ENCODE data around the gene SPG7. TPM values are rescaled to one million over a fixed set of nuclear protein-coding genes. Genes with fewer than 3 reads are reported as not detected.
A peak's percentile ranks its signal among the peaks of the same experiment; 100 is the strongest.

SPG7 gene
- total and polyA plus RNA-seq, 11 donors, result 84.0 to 168 (median 95.9) TPM

DNA sequence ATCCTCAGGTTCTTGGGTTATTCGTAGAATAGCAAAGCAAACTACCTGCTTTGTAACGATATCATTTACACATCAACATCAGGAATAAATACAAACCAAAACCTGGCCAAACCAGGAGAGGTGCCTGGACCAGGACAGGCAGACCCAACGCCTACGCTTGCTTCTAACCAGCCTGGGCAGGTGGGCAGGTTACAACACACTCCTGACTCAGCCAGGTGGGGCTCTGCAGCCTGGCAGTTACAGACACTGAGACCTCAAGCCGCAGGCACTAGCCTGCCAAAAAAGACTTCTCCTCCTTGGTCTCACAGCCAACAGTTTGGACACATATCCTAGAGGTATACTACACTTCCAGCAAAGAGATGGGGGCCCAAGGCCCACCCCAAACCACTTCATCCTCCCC, 31.8 kb upstream of the SPG7 start:
- no peaks in the 10 kb centered on the region for H3K36me3 ChIP-seq
- no peaks in the 10 kb centered on the region for H3K27me3 ChIP-seq
- no peaks in the 10 kb centered on the region for H3K9me3 ChIP-seq
- H3K4me1 ChIP-seq, result peaks cover 0 to 99% (median 73%) of the 10 kb centered on the region in 12 donors
- WGBS, 4 donors, result 73 to 87% (median 82%) methylated on average over 5 of the region's 5 CpGs
- TF ChIP-seq POLR2A (IDR thresholded peaks at IDR 0.05), result no peak
- TF ChIP-seq, protein P1, sequence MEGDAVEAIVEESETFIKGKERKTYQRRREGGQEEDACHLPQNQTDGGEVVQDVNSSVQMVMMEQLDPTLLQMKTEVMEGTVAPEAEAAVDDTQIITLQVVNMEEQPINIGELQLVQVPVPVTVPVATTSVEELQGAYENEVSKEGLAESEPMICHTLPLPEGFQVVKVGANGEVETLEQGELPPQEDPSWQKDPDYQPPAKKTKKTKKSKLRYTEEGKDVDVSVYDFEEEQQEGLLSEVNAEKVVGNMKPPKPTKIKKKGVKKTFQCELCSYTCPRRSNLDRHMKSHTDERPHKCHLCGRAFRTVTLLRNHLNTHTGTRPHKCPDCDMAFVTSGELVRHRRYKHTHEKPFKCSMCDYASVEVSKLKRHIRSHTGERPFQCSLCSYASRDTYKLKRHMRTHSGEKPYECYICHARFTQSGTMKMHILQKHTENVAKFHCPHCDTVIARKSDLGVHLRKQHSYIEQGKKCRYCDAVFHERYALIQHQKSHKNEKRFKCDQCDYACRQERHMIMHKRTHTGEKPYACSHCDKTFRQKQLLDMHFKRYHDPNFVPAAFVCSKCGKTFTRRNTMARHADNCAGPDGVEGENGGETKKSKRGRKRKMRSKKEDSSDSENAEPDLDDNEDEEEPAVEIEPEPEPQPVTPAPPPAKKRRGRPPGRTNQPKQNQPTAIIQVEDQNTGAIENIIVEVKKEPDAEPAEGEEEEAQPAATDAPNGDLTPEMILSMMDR (IDR thresholded peaks at IDR 0.05), result no peak
- intact Hi-C loops (cut with DNase I), result loop anchor here in 1 of 10 donors (5.0 kb wide), 1 partner anchor 34 kb away; no protein-coding TSS in a partner anchor
- ATAC-seq (no peak), DNase-seq (no peak)
- no peak overlapping the region for H3K4me3 ChIP-seq
- H3K27ac ChIP-seq, result no peak overlapping the region

DNA sequence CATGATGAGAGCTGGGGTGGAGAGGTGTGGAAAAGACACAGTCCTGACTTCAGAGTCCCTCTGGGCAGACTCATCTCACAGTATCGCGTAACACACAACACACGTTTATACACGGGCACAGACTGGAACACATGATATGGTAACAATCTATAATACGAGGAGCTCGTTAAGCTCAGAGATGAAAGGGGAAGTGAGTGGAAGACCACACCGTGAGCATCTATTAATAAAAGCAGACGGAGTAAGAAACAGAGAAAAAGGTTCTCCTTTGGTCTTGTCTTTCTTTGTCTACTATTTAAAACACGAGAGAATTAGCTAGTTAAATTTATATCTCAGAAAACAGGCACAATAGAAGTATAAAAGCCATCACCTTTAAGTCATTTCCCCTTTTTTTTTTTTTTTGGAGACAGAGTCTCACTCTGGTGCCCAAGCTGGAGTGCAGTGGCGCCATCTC, 31.4 kb upstream of the SPG7 start:
- intact Hi-C loops (cut with DNase I), result loop anchor here in 1 of 10 donors (5.0 kb wide), 1 partner anchor 35 kb away; no protein-coding TSS in a partner anchor
- no peaks in the 10 kb centered on the region for H3K36me3 ChIP-seq
- no peaks in the 10 kb centered on the region for H3K9me3 ChIP-seq
- ATAC-seq (no peak), DNase-seq (no peak)
- H3K27me3 ChIP-seq, result no peaks in the 10 kb centered on the region
- H3K27ac ChIP-seq, result no peak overlapping the region
- no peak overlapping the region for H3K4me3 ChIP-seq
- TF ChIP-seq, protein P1 (IDR thresholded peaks at IDR 0.05), result no peak
- TF ChIP-seq POLR2A (IDR thresholded peaks at IDR 0.05), result no peak
- H3K4me1 ChIP-seq, result peaks cover 0 to 99% (median 73%) of the 10 kb centered on the region in 12 donors
- WGBS, 4 donors, result 68 to 75% (median 74%) methylated on average over 10 of the region's 10 CpGs

DNA sequence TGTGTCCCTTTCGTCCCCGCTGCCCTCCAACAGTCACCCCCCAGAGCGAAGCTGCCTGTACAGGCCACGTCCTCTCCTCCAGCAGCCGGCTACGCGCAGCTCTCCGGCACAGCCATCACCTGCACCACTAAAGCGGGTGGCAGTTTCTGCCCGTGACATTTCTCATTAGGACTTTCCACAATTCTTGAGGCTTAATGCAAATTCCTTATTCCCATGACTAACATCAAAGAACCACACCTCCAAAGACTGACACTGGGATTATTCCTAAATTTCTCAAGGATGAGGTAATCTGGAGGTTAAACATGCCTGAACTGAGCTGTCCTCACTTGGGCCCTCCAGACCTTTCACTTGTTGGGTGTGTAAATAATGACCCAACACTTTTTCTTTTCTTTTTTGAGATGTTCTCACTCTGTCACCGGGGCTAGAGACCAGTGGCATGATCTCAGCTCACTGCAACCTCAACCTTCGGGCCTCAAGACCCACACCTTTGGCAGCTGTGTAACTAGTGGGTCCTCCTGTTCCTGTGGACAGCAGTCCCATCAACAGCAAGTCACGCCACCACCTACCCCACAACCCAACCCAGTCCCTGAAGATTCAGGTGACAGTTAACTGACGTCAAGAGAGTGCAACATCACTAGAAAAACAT, 29.5 kb upstream of the SPG7 start:
- intact Hi-C loops (cut with DNase I), result loop anchor here in 1 of 10 donors (5.0 kb wide), 1 partner anchor 36 kb away; no protein-coding TSS in a partner anchor
- DNase-seq (no peak), ATAC-seq (peak in 1 of 4 donors; percentile 20)
- Histone ChIP-seq H3K4me1 (peaks cover 0 to 99% (median 77%) of the 10 kb centered on the region in 12 donors), H3K9me3 (no peaks in the 10 kb centered on the region), H3K27ac (no peak overlapping the region), H3K4me3 (no peak overlapping the region), H3K36me3 (peaks cover 0 to 3% (median 0%) of the 10 kb centered on the region in 9 donors), H3K27me3 (no peaks in the 10 kb centered on the region)
- no peak for TF ChIP-seq POLR2A (IDR thresholded peaks at IDR 0.05)
- TF ChIP-seq, protein P1 (IDR thresholded peaks at IDR 0.05), result no peak
- 78 to 83% (median 81%) methylated on average over 14 of the region's 14 CpGs for WGBS, 4 donors

DNA sequence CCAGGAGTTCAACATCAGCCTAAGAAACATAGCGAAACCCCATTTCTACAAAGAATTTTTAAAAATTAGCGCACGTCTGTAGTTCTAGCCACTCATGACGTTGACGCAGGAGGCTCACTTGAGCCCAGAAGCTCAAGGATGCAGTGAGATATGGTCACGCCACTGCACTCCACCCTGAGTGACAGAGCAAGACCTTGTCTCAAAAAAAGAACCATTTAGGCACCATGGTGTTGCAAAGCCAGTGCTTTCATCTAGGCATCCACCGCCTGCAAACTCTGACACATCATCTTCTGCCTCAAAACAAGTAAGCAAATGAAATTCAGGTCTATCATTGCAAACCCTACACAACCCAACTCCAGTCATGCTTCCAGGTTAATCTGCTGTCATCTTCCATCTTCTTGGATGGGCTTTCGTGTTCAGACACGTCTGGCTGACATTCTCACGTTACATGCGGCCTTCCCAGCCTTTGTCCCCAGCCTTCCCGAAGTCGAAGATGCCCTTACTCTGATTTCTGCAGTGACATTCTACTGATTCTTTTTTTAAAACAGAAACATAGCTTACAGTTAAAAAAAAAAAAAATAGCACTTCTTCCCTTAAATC, 26.7 kb upstream of the SPG7 start:
- no peak for ATAC-seq
- intact Hi-C loops (cut with DNase I), result loop anchor here in 5 of 10 donors (5.0 to 10.0 kb wide), 5 partner anchors 34 to 97 kb away; no protein-coding TSS in a partner anchor

More for the DNA sequence above, 26.7 kb upstream of the SPG7 start:
- Histone ChIP-seq H3K9me3 (no peaks in the 10 kb centered on the region), H3K4me3 (no peak overlapping the region), H3K27me3 (no peaks in the 10 kb centered on the region), H3K36me3 (peaks cover 0 to 3% (median 0%) of the 10 kb centered on the region in 9 donors), H3K27ac (no peak overlapping the region), H3K4me1 (peaks cover 2 to 100% (median 80%) of the 10 kb centered on the region in 12 donors)
- TF ChIP-seq, protein P1 (IDR thresholded peaks at IDR 0.05), result no peak
- TF ChIP-seq POLR2A (IDR thresholded peaks at IDR 0.05), result no peak
- no peak for DNase-seq
- WGBS, 4 donors, result 78 to 83% (median 81%) methylated on average over 13 of the region's 13 CpGs

Data from heart left ventricle (tissue), 16 donors.